Breast epithelium (tissue), 3 donors: ENCODE results near the gene KCNJ10.

ENCODE experiments used
- POLR2AphosphoS5 ChIP-seq, 3 donors: sonication (generic); formaldehyde crosslinking; IDR thresholded peaks; one replicate each; pipeline ENCODE4 v1.6.1; 2017; ENCODE audit warnings: antibody characterized with exemption in 3 of 3
- TF ChIP-seq, protein P1 (sequence below), 3 donors: fragments of 450-650 bp; IDR thresholded peaks; one replicate each; pipeline ENCODE4 v1.5.1; 2016 to 2017; ENCODE audit warnings: antibody characterized with exemption in 3 of 3, mild to moderate bottlenecking in 3 of 3, moderate library complexity in 3 of 3

DNA sequence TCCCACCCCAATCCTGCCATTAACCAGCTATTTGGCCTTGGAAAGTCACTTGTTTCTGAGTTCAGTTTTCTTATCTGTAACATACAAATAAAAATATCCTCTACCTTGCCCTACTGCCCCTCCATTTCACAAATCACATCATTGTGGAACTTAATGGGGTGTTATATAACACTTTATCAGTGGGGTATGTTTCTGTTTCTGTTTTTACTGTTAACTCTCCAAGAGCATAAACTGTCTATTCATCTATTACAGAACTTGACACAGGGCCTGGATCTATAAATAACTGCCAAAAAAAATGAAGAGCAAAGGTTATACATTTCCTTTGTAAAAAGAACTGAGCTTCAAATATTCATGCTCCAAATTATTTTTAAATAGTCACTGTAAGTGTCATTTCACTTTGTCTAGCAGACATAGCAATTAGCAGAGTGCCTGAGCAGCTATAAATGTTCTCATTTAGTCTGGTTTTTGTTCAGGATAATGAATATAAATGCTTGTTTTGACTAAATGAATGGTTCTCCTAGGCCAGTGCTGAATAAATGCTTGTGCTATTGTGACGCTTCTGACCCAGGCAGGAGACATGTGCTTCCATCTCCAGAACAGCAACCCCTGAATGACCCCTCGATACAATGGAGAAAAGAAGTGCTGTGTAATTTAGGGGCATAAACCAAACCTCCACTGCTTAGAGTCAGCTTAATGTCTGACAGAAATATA is 45.6 kb downstream of the KCNJ10 start:
- TF ChIP-seq, protein P1, sequence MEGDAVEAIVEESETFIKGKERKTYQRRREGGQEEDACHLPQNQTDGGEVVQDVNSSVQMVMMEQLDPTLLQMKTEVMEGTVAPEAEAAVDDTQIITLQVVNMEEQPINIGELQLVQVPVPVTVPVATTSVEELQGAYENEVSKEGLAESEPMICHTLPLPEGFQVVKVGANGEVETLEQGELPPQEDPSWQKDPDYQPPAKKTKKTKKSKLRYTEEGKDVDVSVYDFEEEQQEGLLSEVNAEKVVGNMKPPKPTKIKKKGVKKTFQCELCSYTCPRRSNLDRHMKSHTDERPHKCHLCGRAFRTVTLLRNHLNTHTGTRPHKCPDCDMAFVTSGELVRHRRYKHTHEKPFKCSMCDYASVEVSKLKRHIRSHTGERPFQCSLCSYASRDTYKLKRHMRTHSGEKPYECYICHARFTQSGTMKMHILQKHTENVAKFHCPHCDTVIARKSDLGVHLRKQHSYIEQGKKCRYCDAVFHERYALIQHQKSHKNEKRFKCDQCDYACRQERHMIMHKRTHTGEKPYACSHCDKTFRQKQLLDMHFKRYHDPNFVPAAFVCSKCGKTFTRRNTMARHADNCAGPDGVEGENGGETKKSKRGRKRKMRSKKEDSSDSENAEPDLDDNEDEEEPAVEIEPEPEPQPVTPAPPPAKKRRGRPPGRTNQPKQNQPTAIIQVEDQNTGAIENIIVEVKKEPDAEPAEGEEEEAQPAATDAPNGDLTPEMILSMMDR (IDR thresholded peaks at IDR 0.05): no peak
- no peak for TF ChIP-seq POLR2AphosphoS5 (IDR thresholded peaks at IDR 0.05)
